K562 (cell line): ENCODE data around the gene FGF4. TPM values are rescaled to one million over a fixed set of nuclear protein-coding genes. Genes with fewer than 3 reads are reported as not detected.

ENCODE experiments used
- ATAC-seq: fragments of 200-7000 bp; cut with Tn5 transposase; 3 replicates; pipeline ENCODE4 v1.9.1; 2020; ENCODE audit warnings: moderate library complexity
- BruUV-seq: library from RNA; stranded (reverse); fragments of 400-500 nt; replicated peaks from 2 replicates; lab custom pipeline; 2021; lab: Mats Ljungman, UMichigan
- CTCF ChIA-PET: fragments of 300-600 bp; formaldehyde crosslinking; extraction: SDS; loops from one replicate; lab custom pipeline; 2021; ENCODE audit warnings: low intra/inter-chr PET ratio; lab: Yijun Ruan, JAX
- POLR2A ChIA-PET: fragments of 300-600, 350-650 bp; sonication (Branson Sonifier 250); formaldehyde crosslinking; extraction: SDS; loops from one replicate; lab custom pipeline; 2021; ENCODE audit warnings: antibody characterized with exemption, inconsistent platforms; lab: Yijun Ruan, JAX
- DNase-seq, 4 experiments: peaks; one replicate each; pipeline versions ENCODE4 v3.0.0 to v3.0.0-alpha.2; 2011 to 2018; ENCODE audit warnings: low spot score in 3 of 4, mixed read lengths in 3 of 4; ENCODE audit errors: extremely low read depth in 1 of 4
- FAIRE-seq: peaks from 2 replicates; lab custom pipeline; 2011; peaks lifted over from hg19 to GRCh38; lab: Jason Lieb, UNC
- H2AFZ ChIP-seq: 2 replicates; pipeline ENCODE4 v1.6.0; 2011; ENCODE audit warnings: low read depth, low read length, control low read depth, inconsistent platforms
- H3K27ac ChIP-seq: fragments of 200-600 bp; 3 replicates; pipeline ENCODE4 v1.8.0; 2011; ENCODE audit warnings: low read depth, mild to moderate bottlenecking, control low read depth, inconsistent platforms, low read length, moderate library complexity, mixed read lengths; ENCODE audit errors: extremely low read depth
- H3K27me3 ChIP-seq, 2 experiments: fragments of 300-600 bp in 1 of 2; 2 replicates in 1 of 2; 3 replicates in 1 of 2; pipeline versions ENCODE4 v1.6.0 to v1.8.0; 2011; ENCODE audit warnings: inconsistent platforms in 2 of 2, low read length in 2 of 2, mild to moderate bottlenecking in 1 of 2, mixed read lengths in 1 of 2, moderate library complexity in 1 of 2; ENCODE audit not compliant: control insufficient read depth in 2 of 2, insufficient read depth in 2 of 2
- H3K36me3 ChIP-seq: fragments of 300-600 bp; 3 replicates; pipeline ENCODE4 v1.8.0; 2011; ENCODE audit warnings: mild to moderate bottlenecking, low read length, inconsistent platforms; ENCODE audit not compliant: control insufficient read depth, insufficient read depth
- H3K4me1 ChIP-seq, 2 experiments: fragments of 200-600 bp in 1 of 2; replicated peaks in 1 of 2; 2 replicates in 1 of 2; 3 replicates in 1 of 2; pipeline versions ENCODE4 v1.5.1 to v1.8.0; 2011; ENCODE audit warnings: inconsistent platforms in 2 of 2, low read length in 2 of 2, mild to moderate bottlenecking in 1 of 2, mixed read lengths in 1 of 2, moderate library complexity in 1 of 2; ENCODE audit not compliant: control insufficient read depth in 2 of 2, insufficient read depth in 2 of 2
- H3K4me2 ChIP-seq: 2 replicates; pipeline ENCODE4 v1.6.1; 2011; ENCODE audit warnings: low read length, control low read depth, inconsistent platforms, mixed read lengths; ENCODE audit not compliant: insufficient read depth
- H3K4me3 ChIP-seq: fragments of 200-600 bp; sonication (generic), shearing (Covaris generic); 2 replicates; pipeline ENCODE4 v1.5.1; 2016; ENCODE audit warnings: control low read depth, inconsistent platforms
- H3K79me2 ChIP-seq: fragments of 200-600 bp; 3 replicates; pipeline ENCODE4 v1.8.0; 2011; ENCODE audit warnings: low read length, inconsistent platforms; ENCODE audit not compliant: control insufficient read depth, insufficient read depth
- H3K9ac ChIP-seq, 2 experiments: 2 replicates each; pipeline versions ENCODE4 v1.6.0 to v1.6.1; 2011; ENCODE audit warnings: low read depth in 2 of 2, low read length in 2 of 2, control low read depth in 1 of 2, inconsistent platforms in 1 of 2, mild to moderate bottlenecking in 1 of 2, mixed read lengths in 1 of 2; ENCODE audit not compliant: insufficient read depth in 1 of 2
- H3K9me1 ChIP-seq: one replicate; pipeline ENCODE4 v1.6.0; 2011; ENCODE audit warnings: inconsistent platforms, mild to moderate bottlenecking, low read length, moderate library complexity; ENCODE audit not compliant: control insufficient read depth, insufficient read depth
- H3K9me3 ChIP-seq: replicated peaks from 2 replicates; pipeline ENCODE4 v1.5.1; 2011; ENCODE audit warnings: low read depth, low read length, inconsistent platforms; ENCODE audit not compliant: control insufficient read depth, insufficient read depth
- H4K20me1 ChIP-seq: replicated peaks from 2 replicates; pipeline ENCODE4 v1.6.1; 2011; ENCODE audit warnings: low read length, inconsistent platforms, mixed read lengths; ENCODE audit not compliant: control insufficient read depth, insufficient read depth
- ETV1 ChIP-seq: fragments of 450-650 bp; conservative IDR thresholded peaks from 2 replicates; pipeline ENCODE4 v1.6.1; 2016; ENCODE audit warnings: missing genetic modification characterization, control low read depth, low read depth, missing compliant biosample characterization
- IRF2 ChIP-seq: sonication (generic); formaldehyde crosslinking; IDR thresholded peaks from 2 replicates; pipeline ENCODE4 v1.8.1; 2022; ENCODE audit warnings: mild to moderate bottlenecking, missing genetic modification reagents
- NEUROD1 ChIP-seq: fragments of 150-350 bp; IDR thresholded peaks from 2 replicates; pipeline ENCODE4 v1.6.1; 2014; ENCODE audit warnings: borderline replicate concordance, low read length, low read depth; ENCODE audit not compliant: partially characterized antibody
- NFE2 ChIP-seq: IDR thresholded peaks from 2 replicates; pipeline ENCODE4 v1.6.1; 2014; ENCODE audit warnings: antibody characterized with exemption, low read depth
- NR2C1 ChIP-seq, 2 experiments: fragments of 450-650 bp; IDR thresholded peaks; 2 replicates each; pipeline ENCODE4 v1.6.1; 2017; ENCODE audit warnings: mild to moderate bottlenecking in 2 of 2, antibody characterized with exemption in 1 of 2, inconsistent platforms in 1 of 2, missing compliant biosample characterization in 1 of 2, missing genetic modification characterization in 1 of 2
- NR2C2 ChIP-seq, 2 experiments: fragments of 200-800 bp in 1 of 2; sonication (Bioruptor generic) in 1 of 2; sonication (generic) in 1 of 2; formaldehyde crosslinking in 1 of 2; IDR thresholded peaks; 2 replicates each; pipeline versions ENCODE4 v1.6.1 to v1.8.0; 2016 to 2022; ENCODE audit warnings: mild to moderate bottlenecking in 1 of 2, missing compliant biosample characterization in 1 of 2, missing genetic modification characterization in 1 of 2, missing genetic modification reagents in 1 of 2
- SMARCA5 ChIP-seq: fragments of 450-650 bp; IDR thresholded peaks from 2 replicates; pipeline ENCODE4 v1.6.1; 2016
- ZNF311 ChIP-seq: fragments of 250-450 bp; sonication (Bioruptor Pico); IDR thresholded peaks from 2 replicates; pipeline ENCODE4 v1.4.0; 2020; ENCODE audit warnings: mild to moderate bottlenecking, moderate library complexity
- ZNF316 ChIP-seq: fragments of 450-650 bp; IDR thresholded peaks from 2 replicates; pipeline ENCODE4 v1.6.1; 2016
- ZNF347 ChIP-seq: fragments of 450-650 bp; formaldehyde crosslinking; IDR thresholded peaks from 2 replicates; pipeline ENCODE4 v1.4.0; 2020; ENCODE audit warnings: low read depth, mild to moderate bottlenecking, moderate library complexity
- WGBS: fragments of 100-300 bp; shearing (Covaris generic); methylation state at CpG from one replicate; pipeline ENCODE4 v1.1.6; 2016; ENCODE audit warnings: low coverage, mixed read lengths; ENCODE audit not compliant: insufficient coverage; ENCODE audit errors: missing lambda C conversion rate; 5-methylcytosine and 5-hydroxymethylcytosine counted together
- in situ Hi-C: fragments of 300-500 bp; cut with MboI; formaldehyde crosslinking; loops from 4 replicates; pipeline ENCODE4 v1.15.0; 2018; ENCODE audit warnings: inconsistent platforms, mixed read lengths
- intact Hi-C: fragments of 100-400 bp; cut with micrococcal nuclease; formaldehyde crosslinking; loops from 2 replicates; pipeline ENCODE4 v1.14.2; 2022
- polyA plus RNA-seq, 8 experiments: library from polyadenylated mRNA; depleted of rRNA in 4 of 8; stranded (reverse) in 5 of 8; unstranded in 3 of 8; fragments of >200 nt; fragmentation: Nextera tagmentation in 2 of 8; fragmentation: Illumina TruSeq in 1 of 8; extraction: Ambion mirVana in 2 of 8; extraction: Trizol in 1 of 8; gene quantifications; 2 replicates each; pipeline versions ENCODE4 v1.2.1 to v1.2.3, GENCODE V29; 2011 to 2014; ENCODE audit warnings: inconsistent platforms in 1 of 8, missing spikeins in 1 of 8
- total RNA-seq, 7 experiments: library from RNA; depleted of rRNA in 6 of 7; stranded (reverse); fragments of >200 nt in 6 of 7; fragmentation: Illumina TruSeq in 2 of 7; extraction: Trizol in 2 of 7; gene quantifications; 2 replicates each; pipeline versions ENCODE4 v1.2.1 to v1.2.3, GENCODE V29; 2011 to 2021; ENCODE audit warnings: low replicate concordance in 1 of 7
- TF ChIP-seq, protein P1 (sequence below): fragments of 450-650 bp; formaldehyde crosslinking; IDR thresholded peaks from 2 replicates; pipeline ENCODE4 v1.4.0; 2020; ENCODE audit warnings: mild to moderate bottlenecking
- TF ChIP-seq, protein P2 (sequence below): fragments of 250-450 bp; sonication (Bioruptor Pico); IDR thresholded peaks from 2 replicates; pipeline ENCODE4 v1.4.0; 2020; ENCODE audit warnings: mild to moderate bottlenecking, moderate library complexity
- TF ChIP-seq, protein P3 (sequence below), 2 experiments: IDR thresholded peaks in 1 of 2; conservative IDR thresholded peaks in 1 of 2; 2 replicates each; pipeline ENCODE4 v1.6.1; 2016; ENCODE audit warnings: low read depth in 2 of 2, mild to moderate bottlenecking in 1 of 2, missing compliant biosample characterization in 1 of 2, missing genetic modification characterization in 1 of 2, moderate library complexity in 1 of 2

Gene FGF4
- total and polyA plus RNA-seq, 9 of the 15 experiments (the other 6 are each of a cell fraction or from before 2014, with no cell fraction given) = not detected

- intact Hi-C loops = no loop called here
- CTCF ChIA-PET = no interaction called here
- BruUV-seq = no TSS peak
- Histone ChIP-seq H3K4me1 (peaks cover 0 to 22% of the 10 kb centered on the region in 2 experiments; a peak in 2 of 5 replicates), H3K9me3 (no peaks in the 10 kb centered on the region), H3K27me3 (peaks cover 18 to 57% of the 10 kb centered on the region in 2 experiments; a peak in 4 of 5 replicates), H3K27ac (no peak overlapping the region), H3K79me2 (no peaks in the 10 kb centered on the region), H4K20me1 (peaks cover 27% of the 10 kb centered on the region), H2AFZ (no peak overlapping the region), H3K4me3 (no peak overlapping the region), H3K9me1 (no peaks in the 10 kb centered on the region), H3K4me2 (no peak overlapping the region), H3K9ac (no peak overlapping the region), H3K36me3 (no peaks in the 10 kb centered on the region)
- no peak for FAIRE-seq
- ATAC-seq = no peak
- no peak for DNase-seq
- in situ Hi-C loops = no loop called here
- 3% methylated on average over 11 of the region's 13 CpGs for WGBS
- POLR2A ChIA-PET = interaction anchor here (0.6 kb wide), 1 partner anchor 73 kb away, joined by 3 read pairs; no protein-coding TSS in a partner anchor
- TF ChIP-seq ETV1 (tag) (no peak), NR2C1 (IDR thresholded peaks at IDR 0.05) (no peak), NR2C1 (tag; IDR thresholded peaks at IDR 0.05) (no peak), IRF2 (no peak), ZNF311 (CRISPR knock-in tag) (no peak), NR2C2 (CRISPR knock-in tag; IDR thresholded peaks at IDR 0.05) (no peak), NR2C2 (tag; IDR thresholded peaks at IDR 0.05) (no peak), NEUROD1 (no peak), SMARCA5 (no peak), NFE2 (no peak), ZNF316 (no peak), ZNF347 (CRISPR knock-in tag) (no peak)
- TF ChIP-seq, protein P1, sequence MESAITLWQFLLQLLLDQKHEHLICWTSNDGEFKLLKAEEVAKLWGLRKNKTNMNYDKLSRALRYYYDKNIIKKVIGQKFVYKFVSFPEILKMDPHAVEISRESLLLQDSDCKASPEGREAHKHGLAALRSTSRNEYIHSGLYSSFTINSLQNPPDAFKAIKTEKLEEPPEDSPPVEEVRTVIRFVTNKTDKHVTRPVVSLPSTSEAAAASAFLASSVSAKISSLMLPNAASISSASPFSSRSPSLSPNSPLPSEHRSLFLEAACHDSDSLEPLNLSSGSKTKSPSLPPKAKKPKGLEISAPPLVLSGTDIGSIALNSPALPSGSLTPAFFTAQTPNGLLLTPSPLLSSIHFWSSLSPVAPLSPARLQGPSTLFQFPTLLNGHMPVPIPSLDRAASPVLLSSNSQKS = no peak
- TF ChIP-seq, protein P2, sequence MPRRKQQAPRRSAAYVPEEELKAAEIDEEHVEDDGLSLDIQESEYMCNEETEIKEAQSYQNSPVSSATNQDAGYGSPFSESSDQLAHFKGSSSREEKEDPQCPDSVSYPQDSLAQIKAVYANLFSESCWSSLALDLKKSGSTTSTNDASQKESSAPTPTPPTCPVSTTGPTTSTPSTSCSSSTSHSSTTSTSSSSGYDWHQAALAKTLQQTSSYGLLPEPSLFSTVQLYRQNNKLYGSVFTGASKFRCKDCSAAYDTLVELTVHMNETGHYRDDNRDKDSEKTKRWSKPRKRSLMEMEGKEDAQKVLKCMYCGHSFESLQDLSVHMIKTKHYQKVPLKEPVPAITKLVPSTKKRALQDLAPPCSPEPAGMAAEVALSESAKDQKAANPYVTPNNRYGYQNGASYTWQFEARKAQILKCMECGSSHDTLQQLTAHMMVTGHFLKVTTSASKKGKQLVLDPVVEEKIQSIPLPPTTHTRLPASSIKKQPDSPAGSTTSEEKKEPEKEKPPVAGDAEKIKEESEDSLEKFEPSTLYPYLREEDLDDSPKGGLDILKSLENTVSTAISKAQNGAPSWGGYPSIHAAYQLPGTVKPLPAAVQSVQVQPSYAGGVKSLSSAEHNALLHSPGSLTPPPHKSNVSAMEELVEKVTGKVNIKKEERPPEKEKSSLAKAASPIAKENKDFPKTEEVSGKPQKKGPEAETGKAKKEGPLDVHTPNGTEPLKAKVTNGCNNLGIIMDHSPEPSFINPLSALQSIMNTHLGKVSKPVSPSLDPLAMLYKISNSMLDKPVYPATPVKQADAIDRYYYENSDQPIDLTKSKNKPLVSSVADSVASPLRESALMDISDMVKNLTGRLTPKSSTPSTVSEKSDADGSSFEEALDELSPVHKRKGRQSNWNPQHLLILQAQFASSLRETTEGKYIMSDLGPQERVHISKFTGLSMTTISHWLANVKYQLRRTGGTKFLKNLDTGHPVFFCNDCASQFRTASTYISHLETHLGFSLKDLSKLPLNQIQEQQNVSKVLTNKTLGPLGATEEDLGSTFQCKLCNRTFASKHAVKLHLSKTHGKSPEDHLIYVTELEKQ (CRISPR knock-in tag) = no peak
- TF ChIP-seq, protein P3, sequence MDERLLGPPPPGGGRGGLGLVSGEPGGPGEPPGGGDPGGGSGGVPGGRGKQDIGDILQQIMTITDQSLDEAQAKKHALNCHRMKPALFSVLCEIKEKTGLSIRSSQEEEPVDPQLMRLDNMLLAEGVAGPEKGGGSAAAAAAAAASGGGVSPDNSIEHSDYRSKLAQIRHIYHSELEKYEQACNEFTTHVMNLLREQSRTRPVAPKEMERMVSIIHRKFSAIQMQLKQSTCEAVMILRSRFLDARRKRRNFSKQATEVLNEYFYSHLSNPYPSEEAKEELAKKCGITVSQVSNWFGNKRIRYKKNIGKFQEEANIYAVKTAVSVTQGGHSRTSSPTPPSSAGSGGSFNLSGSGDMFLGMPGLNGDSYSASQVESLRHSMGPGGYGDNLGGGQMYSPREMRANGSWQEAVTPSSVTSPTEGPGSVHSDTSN (CRISPR knock-in tag; IDR thresholded peaks at IDR 0.05; ENCODE audit: low read depth) = no peak
- TF ChIP-seq, protein P3 (tag; conservative IDR thresholded peaks at IDR 0.05; ENCODE audit: low read depth) = no peak
- TF ChIP-seq, all 486 proteins: peak for 0
These were observed 40.8 kb upstream of the FGF4 start for GRCh38 chr11:69815973-69816372.
